ENCODE measurements around the gene LIPI.

GRCh38 chr21:14075346-14076142, 135.2 kb downstream of the LIPI start:
- TF ChIP-seq EP300 (IDR thresholded peaks at IDR 0.05) (no peak), POLR2A (IDR thresholded peaks at IDR 0.05; ENCODE audit: low read depth) (no peak), CTCF (IDR thresholded peaks at IDR 0.05) (no peak)

Data from esophagus muscularis mucosa (tissue), 4 donors.